HUES48 (cell line): Measurements from ENCODE around the gene MBP.
"Not testable (repeated sequence)": the region's sequence is repeated elsewhere in the genome, so short reads cannot be mapped to it uniquely, and the experiment has no call there.

ENCODE experiments used
- H3K27ac ChIP-seq: one replicate; pipeline ENCODE4 v1.7.0; 2013; ENCODE audit warnings: low read depth, low read length, inconsistent platforms
- H3K27me3 ChIP-seq: 2 replicates; pipeline ENCODE4 v1.6.1; 2013; ENCODE audit warnings: mild to moderate bottlenecking, low read length; ENCODE audit not compliant: control insufficient read depth, insufficient read depth
- H3K36me3 ChIP-seq: 2 replicates; pipeline ENCODE4 v1.6.1; 2013; ENCODE audit warnings: low read length; ENCODE audit not compliant: control insufficient read depth, insufficient read depth
- H3K4me1 ChIP-seq: 2 replicates; pipeline ENCODE4 v1.6.1; 2013; ENCODE audit warnings: mild to moderate bottlenecking, low read length; ENCODE audit not compliant: control insufficient read depth, insufficient read depth
- H3K4me3 ChIP-seq: 2 replicates; pipeline ENCODE4 v1.5.1; 2013; ENCODE audit warnings: mild to moderate bottlenecking, low read depth, low read length
- H3K9ac ChIP-seq: 2 replicates; pipeline ENCODE4 v1.6.1; 2013; ENCODE audit warnings: mild to moderate bottlenecking, low read depth, low read length, moderate library complexity
- H3K9me3 ChIP-seq: 2 replicates; pipeline ENCODE4 v1.6.1; 2013; ENCODE audit warnings: low read length; ENCODE audit not compliant: control insufficient read depth, insufficient read depth

MBP gene

GRCh38 chr18:76993085-76993382 is 139.5 kb downstream of the MBP start:
- H3K4me3 ChIP-seq, result no peak overlapping the region
- no peak overlapping the region for H3K9ac ChIP-seq
- no peaks in the 10 kb centered on the region for H3K9me3 ChIP-seq
- no peak overlapping the region for H3K27ac ChIP-seq
- peaks cover 12% of the 10 kb centered on the region for H3K4me1 ChIP-seq
- H3K27me3 ChIP-seq, result no peaks in the 10 kb centered on the region
- no peaks in the 10 kb centered on the region for H3K36me3 ChIP-seq

- Histone ChIP-seq H3K9me3 (no peaks in the 10 kb centered on the region), H3K4me1 (peaks cover 12% of the 10 kb centered on the region), H3K9ac (no peak overlapping the region), H3K4me3 (no peak overlapping the region), H3K36me3 (no peaks in the 10 kb centered on the region), H3K27me3 (no peaks in the 10 kb centered on the region), H3K27ac (no peak overlapping the region)
Observed at GRCh38 chr18:76992226-76993084, 140.1 kb downstream of the MBP start.

- Histone ChIP-seq H3K4me1 (peaks cover 10% of the 10 kb centered on the region), H3K27me3 (no peaks in the 10 kb centered on the region), H3K27ac (no peak overlapping the region)
Observed at GRCh38 chr18:76991021-76991688, 141.4 kb downstream of the MBP start.

GRCh38 chr18:76990343-76991020 is 142.1 kb downstream of the MBP start:
- not testable (repeated sequence) for H3K9ac ChIP-seq, H3K36me3 ChIP-seq, H3K9me3 ChIP-seq, H3K27me3 ChIP-seq, H3K27ac ChIP-seq, H3K4me3 ChIP-seq, H3K4me1 ChIP-seq

More at GRCh38 chr18:76991021-76991688, 141.4 kb downstream of the MBP start:
- no peak overlapping the region for H3K9ac ChIP-seq
- no peaks in the 10 kb centered on the region for H3K9me3 ChIP-seq
- no peak overlapping the region for H3K4me3 ChIP-seq
- no peaks in the 10 kb centered on the region for H3K36me3 ChIP-seq

GRCh38 chr18:76989647-76990190 is 142.9 kb downstream of the MBP start:
- no peaks in the 10 kb centered on the region for H3K9me3 ChIP-seq
- H3K4me1 ChIP-seq, result peaks cover 5% of the 10 kb centered on the region; the same call in 1 of the 2 replicates
- no peak overlapping the region for H3K27ac ChIP-seq
- H3K27me3 ChIP-seq, result no peaks in the 10 kb centered on the region
- no peaks in the 10 kb centered on the region for H3K36me3 ChIP-seq
- H3K9ac ChIP-seq, result no peak overlapping the region
- no peak overlapping the region for H3K4me3 ChIP-seq

GRCh38 chr18:76988827-76989646 is 143.5 kb downstream of the MBP start:
- Histone ChIP-seq H3K27me3 (no peaks in the 10 kb centered on the region), H3K4me1 (peaks cover 6% of the 10 kb centered on the region; the same call in 1 of the 2 replicates), H3K27ac (no peak overlapping the region), H3K4me3 (no peak overlapping the region), H3K9ac (no peak overlapping the region), H3K9me3 (no peaks in the 10 kb centered on the region), H3K36me3 (no peaks in the 10 kb centered on the region)

- H3K27ac ChIP-seq, result no peak overlapping the region
- no peaks in the 10 kb centered on the region for H3K36me3 ChIP-seq
- no peaks in the 10 kb centered on the region for H3K9me3 ChIP-seq
- H3K4me1 ChIP-seq, result peaks cover 13% of the 10 kb centered on the region; the same call in 1 of the 2 replicates
- no peak overlapping the region for H3K9ac ChIP-seq
- no peak overlapping the region for H3K4me3 ChIP-seq
- H3K27me3 ChIP-seq, result no peaks in the 10 kb centered on the region
Observed at GRCh38 chr18:76988031-76988826, 144.4 kb downstream of the MBP start.

- H3K36me3 ChIP-seq, result no peaks in the 10 kb centered on the region
- H3K4me1 ChIP-seq, result peaks cover 17% of the 10 kb centered on the region
- no peaks in the 10 kb centered on the region for H3K27me3 ChIP-seq
- no peaks in the 10 kb centered on the region for H3K9me3 ChIP-seq
- H3K27ac ChIP-seq, result no peak overlapping the region
- H3K9ac ChIP-seq, result no peak overlapping the region
- no peak overlapping the region for H3K4me3 ChIP-seq
Observed at GRCh38 chr18:76986406-76986805, 146.2 kb downstream of the MBP start.

GRCh38 chr18:76985951-76986236 is 146.7 kb downstream of the MBP start:
- H3K27me3 ChIP-seq, result no peaks in the 10 kb centered on the region
- H3K9ac ChIP-seq, result no peak overlapping the region
- peaks cover 22% of the 10 kb centered on the region for H3K4me1 ChIP-seq
- no peak overlapping the region for H3K4me3 ChIP-seq
- H3K9me3 ChIP-seq, result no peaks in the 10 kb centered on the region
- no peak overlapping the region for H3K27ac ChIP-seq
- no peaks in the 10 kb centered on the region for H3K36me3 ChIP-seq
